ENCODE data around the gene PTPRM. TPM values are rescaled to one million over a fixed set of nuclear protein-coding genes. Genes with fewer than 3 reads are reported as not detected.

The PTPRM gene
- polyA plus RNA-seq, 3 donors, result 0.04 to 2.1 (median 0.66) TPM

DNA sequence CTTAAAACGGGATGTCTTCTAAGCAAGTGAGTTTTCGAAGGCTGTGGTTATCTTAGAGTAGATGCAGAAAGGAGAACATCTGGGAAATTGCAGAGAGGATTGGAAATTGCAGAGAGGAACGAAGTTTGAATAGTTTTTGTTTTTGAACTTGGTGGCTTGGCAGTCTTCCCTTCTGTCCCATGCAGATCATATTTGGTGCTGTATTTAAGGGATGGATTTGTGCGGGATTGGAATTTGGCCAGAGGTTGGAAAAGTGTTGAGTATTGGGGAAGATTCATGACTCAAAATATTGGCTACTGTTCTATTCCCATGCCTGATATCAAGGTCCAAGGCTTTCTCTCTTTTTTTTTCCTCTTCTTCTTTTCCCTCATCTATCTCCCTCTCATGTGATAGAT is 18.2 kb downstream of the PTPRM start:
- Mint-ChIP-seq H3K27ac (no peak overlapping the region), H3K36me3 (no peaks in the 10 kb centered on the region), H3K27me3 (ENCODE audit: low read depth in 3 of 3) (peaks cover 0 to 8% (median 4%) of the 10 kb centered on the region in 3 donors), H3K4me3 (no peak overlapping the region), H3K4me1 (peaks cover 1% of the 10 kb centered on the region), H3K9me3 (peaks cover 0 to 6% (median 0%) of the 10 kb centered on the region in 7 donors)
- Histone ChIP-seq H3K9me3 (replicated peaks in 1 of 2; ENCODE audit: control insufficient read depth in 1 of 2, insufficient read depth in 1 of 2, low read length in 2 of 2) (no peaks in the 10 kb centered on the region), H2AFZ (ENCODE audit: insufficient read depth, low read depth, low read length, poor library complexity, severe bottlenecking) (no peak overlapping the region), H3K36me3 (replicated peaks in 1 of 2; ENCODE audit: control insufficient read depth in 1 of 2, insufficient read depth in 2 of 2, low read length in 2 of 2) (no peaks in the 10 kb centered on the region), H3K4me2 (replicated peaks; ENCODE audit: extremely low read depth, low read length, poor library complexity, severe bottlenecking) (no peak overlapping the region), H3K27ac (ENCODE audit: low read depth in 1 of 2, low read length in 2 of 2) (no peak overlapping the region), H3K9ac (ENCODE audit: insufficient read depth, low read length, poor library complexity, severe bottlenecking) (no peak overlapping the region), H3K79me2 (ENCODE audit: insufficient read depth, low read length) (no peaks in the 10 kb centered on the region), H3K4me1 (ENCODE audit: control insufficient read depth in 1 of 2, insufficient read depth in 2 of 2, low read length in 2 of 2) (peaks cover 0 to under 1% of the 10 kb centered on the region in 2 donors), H3K4me3 (replicated peaks in 1 of 3; ENCODE audit: low read depth in 2 of 3, low read length in 3 of 3) (no peak overlapping the region), H4K20me1 (ENCODE audit: insufficient read depth, low read length) (no peaks in the 10 kb centered on the region), H3K27me3 (ENCODE audit: control insufficient read depth in 2 of 2, insufficient read depth in 2 of 2, low read length in 2 of 2) (no peaks in the 10 kb centered on the region)
- no peak for TF ChIP-seq CTCF (IDR thresholded peaks at IDR 0.05)
- intact Hi-C loops (cut with micrococcal nuclease), result no loop called here
- WGBS (ENCODE audit: insufficient coverage), result 89% methylated on average over 2 of the region's 4 CpGs
- no peak for DNase-seq

DNA sequence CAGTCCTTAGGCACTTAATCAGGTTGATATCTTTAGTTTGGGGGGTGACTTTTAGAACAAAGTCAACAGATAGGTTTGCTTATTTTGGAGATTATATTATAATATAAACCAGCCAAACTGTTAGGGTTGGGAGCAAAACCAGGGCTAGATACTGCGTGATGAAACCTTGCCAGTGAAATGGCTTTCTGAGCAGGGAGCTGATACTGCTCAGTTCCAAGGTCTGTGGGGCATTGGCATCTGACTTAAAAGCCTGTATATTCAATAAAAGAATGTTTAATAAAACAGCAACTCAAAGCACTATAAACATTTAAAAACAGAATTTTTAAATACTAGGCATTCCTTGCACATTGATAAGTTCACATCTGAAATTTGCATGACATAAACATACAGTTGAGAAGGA is 19.3 kb downstream of the PTPRM start:
- Mint-ChIP-seq H3K27ac (no peak overlapping the region), H3K4me3 (no peak overlapping the region), H3K4me1 (peaks cover 11% of the 10 kb centered on the region), H3K27me3 (ENCODE audit: low read depth in 3 of 3) (peaks cover 0 to 8% (median 5%) of the 10 kb centered on the region in 3 donors), H3K9me3 (peaks cover 0 to 6% (median 0%) of the 10 kb centered on the region in 7 donors), H3K36me3 (no peaks in the 10 kb centered on the region)
- no peaks in the 10 kb centered on the region for H3K9me3 ChIP-seq (replicated peaks in 1 of 2; ENCODE audit: control insufficient read depth in 1 of 2, insufficient read depth in 1 of 2, low read length in 2 of 2)
- H3K79me2 ChIP-seq (ENCODE audit: insufficient read depth, low read length), result no peaks in the 10 kb centered on the region
- no peak overlapping the region for H3K4me3 ChIP-seq (replicated peaks in 1 of 3; ENCODE audit: low read depth in 2 of 3, low read length in 3 of 3)
- H2AFZ ChIP-seq (ENCODE audit: insufficient read depth, low read depth, low read length, poor library complexity, severe bottlenecking), result no peak overlapping the region
- H4K20me1 ChIP-seq (ENCODE audit: insufficient read depth, low read length), result no peaks in the 10 kb centered on the region
- no peak overlapping the region for H3K4me2 ChIP-seq (replicated peaks; ENCODE audit: extremely low read depth, low read length, poor library complexity, severe bottlenecking)
- no CpG with 5 or more reads among the region's 1 CpG for WGBS (ENCODE audit: insufficient coverage)
- no peak overlapping the region for H3K27ac ChIP-seq (ENCODE audit: low read depth in 1 of 2, low read length in 2 of 2)
- DNase-seq, result no peak
- no peak overlapping the region for H3K9ac ChIP-seq (ENCODE audit: insufficient read depth, low read length, poor library complexity, severe bottlenecking)
- H3K4me1 ChIP-seq (ENCODE audit: control insufficient read depth in 1 of 2, insufficient read depth in 2 of 2, low read length in 2 of 2), result peaks cover 5 to 11% of the 10 kb centered on the region in 2 donors
- intact Hi-C loops (cut with micrococcal nuclease), result no loop called here
- no peaks in the 10 kb centered on the region for H3K36me3 ChIP-seq (replicated peaks in 1 of 2; ENCODE audit: control insufficient read depth in 1 of 2, insufficient read depth in 2 of 2, low read length in 2 of 2)
- no peaks in the 10 kb centered on the region for H3K27me3 ChIP-seq (ENCODE audit: control insufficient read depth in 2 of 2, insufficient read depth in 2 of 2, low read length in 2 of 2)
- no peak for TF ChIP-seq CTCF (IDR thresholded peaks at IDR 0.05)
